NCI-H2227 (cell line): ENCODE measurements around the gene VPS35L.

Experiments
- DNase-seq: peaks from one replicate; lab custom pipeline; 2025; ENCODE audit not compliant: unreplicated experiment; lab: John Stamatoyannopoulos, UW

Gene VPS35L

DNA sequence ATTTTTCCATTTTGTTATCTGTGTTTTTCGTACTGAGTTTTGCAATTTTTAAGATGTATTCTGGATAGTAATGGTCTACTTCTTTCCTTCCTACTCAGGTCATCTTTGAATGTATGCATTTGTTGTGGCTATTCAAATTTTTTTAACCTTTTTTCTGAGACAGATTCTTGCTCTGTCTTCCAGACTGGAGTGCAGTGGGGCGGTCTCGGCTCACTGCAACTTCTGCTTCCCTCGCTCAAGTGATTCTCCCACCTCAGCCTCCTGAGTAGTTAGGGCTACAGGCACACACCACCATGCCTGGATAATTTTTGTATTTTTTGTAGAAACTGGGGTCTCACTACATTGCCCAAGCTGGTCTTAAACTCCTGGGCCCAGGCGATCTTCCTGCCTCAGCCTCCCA lies 33.6 kb downstream of the VPS35L start:
- no peak for DNase-seq

DNA sequence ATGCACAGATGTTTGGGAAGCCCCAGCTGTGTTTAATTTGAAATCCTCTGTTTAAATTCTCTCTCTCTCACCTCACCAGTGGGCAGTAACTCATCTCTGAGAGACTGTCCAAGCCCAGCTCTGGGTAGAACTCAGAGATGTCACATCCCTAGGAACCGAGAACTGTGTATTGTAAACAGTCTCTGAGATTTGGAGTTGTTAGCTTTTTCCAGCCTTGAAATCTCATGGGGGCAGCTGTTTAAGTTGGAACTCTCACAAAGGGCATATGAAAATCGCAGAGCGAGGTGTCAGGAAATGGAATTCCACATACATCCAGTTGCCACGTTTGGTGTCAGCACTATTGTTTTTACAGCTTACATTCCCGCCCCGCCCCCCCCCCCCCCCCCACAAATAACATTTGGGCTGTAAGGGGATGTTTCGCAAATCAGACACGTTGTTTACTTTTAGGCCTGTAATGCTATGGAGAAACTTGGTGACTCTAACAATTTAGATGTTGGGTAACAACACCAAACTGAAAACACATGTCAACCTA lies 34.3 kb downstream of the VPS35L start:
- no peak for DNase-seq

DNA sequence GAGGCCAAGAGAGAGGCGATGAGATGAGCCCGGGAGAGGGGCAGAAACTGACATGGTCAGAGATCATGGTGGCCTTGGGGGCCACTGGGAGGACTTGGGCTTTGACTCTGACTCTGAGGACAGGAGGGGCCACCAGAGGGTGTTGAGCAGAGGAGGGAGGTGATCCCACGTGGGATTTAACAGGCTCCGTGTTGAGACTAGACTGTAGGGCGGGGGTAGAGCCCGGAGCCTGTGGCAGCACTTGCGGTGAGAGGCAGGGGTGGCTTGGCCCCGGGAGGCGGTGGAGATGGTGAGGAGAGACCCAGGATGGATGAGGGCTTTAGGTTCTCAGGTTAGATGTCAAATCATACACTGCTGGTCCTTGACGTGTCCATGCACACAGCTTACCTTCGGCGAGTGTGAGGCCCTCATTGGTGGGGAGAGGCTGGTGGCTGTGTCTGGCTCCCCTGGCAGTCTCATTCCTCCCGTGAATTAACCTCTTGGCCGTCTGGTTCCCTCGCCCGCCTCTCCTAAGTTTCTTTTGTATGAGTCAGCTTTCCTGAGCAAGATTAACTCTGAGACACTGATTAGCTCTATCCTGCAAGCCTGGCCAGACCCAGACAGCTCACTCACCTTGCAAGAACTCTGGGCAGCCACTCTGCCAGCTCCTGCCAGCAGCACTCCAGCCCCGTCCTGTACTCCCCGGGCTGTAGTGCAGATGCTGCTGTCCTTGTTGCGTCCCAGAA lies 39.7 kb downstream of the VPS35L start:
- no peak for DNase-seq

DNA sequence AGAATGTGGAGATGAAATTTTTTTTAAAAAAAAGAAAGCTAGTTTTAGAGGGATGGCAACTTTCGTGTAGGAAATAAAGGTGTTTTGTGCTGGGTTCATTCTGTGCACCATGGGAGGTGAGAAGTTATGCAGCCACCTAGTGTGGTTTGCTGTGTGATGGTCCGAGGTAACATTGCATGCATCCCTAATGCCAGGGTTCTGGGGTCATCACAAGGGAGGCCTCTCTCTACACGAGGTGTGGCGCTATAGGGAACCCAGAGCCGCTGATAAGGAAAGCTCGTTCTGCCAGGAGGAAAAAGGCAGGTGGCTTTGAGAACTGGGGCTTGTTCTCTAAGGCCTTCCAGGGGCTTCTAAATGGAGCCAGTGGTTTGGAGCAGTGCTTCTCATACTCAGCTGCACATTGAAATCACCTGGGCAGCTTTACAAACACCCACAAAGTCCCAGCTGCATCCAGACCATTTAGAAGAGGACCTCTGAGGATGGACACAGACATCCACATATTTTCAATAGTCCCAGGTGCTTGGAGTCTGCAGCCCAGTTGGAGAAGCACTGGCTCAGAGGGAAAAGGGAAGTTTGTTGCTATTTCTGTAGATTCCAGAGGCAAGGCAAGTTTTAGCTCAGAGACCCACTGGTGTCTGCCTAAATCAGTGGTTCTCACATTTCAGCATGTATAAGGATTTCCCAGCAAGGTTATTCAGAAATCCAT lies 43.5 kb downstream of the VPS35L start:
- no peak for DNase-seq

DNA sequence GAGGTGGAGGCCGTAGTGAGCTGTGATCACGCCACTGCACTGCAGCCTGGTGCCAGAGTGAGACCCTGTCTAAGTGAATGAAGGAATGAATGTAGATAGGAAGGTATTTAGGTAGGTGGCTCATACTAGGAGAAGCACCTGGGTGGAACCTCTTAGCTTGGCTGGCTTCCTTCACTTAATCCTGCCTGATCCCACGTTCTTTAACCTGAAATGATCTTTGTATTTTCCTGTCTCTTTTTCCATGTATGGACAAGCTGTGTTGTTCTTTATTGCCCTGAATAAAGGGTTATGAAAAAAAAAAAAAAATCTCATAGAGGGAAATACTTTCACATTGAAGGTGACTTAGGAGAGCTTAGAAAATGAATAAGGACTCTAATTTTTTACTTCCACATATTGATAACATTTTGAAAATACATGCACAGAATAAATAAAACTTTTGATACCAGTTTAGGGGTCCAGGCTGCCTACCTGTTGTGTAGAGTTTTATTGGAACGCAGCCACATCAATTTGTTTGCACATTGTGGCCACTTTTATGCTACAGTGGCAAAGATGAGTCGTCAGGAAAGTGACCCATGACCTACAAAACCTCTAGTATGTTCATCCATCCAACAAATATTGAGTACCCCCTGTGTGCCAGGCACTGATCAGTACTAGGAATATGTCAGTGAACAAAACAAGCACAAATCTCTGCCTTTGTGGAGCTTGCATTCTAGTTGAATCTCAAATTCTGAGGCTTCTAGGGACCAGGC lies 44.6 kb downstream of the VPS35L start:
- DNase-seq, result no peak

DNA sequence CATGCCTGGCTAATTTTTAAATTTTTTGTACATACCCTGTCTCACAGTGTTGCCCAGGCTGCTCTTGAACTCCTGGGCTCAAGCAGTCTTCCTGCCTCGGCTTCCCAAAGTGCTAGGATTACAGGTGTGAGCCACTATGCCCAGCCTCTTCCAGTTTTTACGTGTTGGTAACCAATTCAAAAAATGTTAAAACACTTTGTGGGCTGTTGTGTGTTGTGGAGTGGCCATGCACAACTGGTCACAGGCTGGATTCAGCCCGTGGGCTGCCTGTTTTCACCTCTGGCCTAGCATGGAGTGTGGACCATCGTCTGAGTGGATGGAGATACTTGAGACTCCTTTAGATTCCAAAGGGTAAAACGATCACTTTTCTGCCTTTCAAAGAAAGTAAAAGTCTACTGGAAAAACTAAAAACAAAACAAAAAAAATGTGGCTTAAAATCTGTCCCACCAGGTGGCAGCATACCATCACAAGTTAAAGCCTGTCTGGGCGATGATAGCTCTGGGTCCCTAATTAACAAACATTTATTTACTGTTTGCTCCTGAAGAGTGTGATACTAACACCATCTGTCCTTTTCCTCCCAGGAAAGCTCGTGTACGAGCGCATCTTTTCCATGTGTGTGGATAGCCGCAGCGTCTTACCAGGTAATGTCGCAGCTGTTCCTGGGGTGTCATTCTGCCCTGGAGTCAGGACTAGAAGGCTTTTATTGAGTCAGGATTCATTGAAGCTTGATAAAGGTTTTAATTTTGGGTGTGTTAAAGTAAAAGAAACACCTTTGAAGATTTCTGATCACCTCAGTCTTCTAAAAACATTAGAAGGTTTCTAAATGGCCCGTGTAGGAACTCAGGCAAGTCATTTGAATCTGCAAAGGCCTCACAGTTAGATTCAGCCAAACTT lies 45.8 kb downstream of the VPS35L start:
- DNase-seq, result peak; percentile 58

DNA sequence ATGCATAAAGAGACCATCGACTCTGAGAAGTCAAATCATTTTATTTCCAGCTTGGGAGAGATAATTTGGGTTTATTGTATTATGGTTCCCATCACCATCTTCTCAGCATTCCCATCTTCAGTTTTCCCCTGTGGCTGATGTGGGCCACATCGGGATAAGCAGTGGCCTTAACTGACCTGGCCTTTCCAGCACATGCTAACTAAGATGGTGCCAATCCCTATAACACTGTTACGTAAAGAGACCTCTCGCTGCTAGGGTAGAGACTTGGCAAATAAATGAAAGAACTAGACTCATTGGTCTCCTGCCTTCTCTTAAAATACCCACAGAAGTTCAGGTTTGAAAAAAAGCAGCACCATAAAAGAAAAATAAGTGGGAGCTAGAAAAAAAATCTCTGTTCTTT lies 49.4 kb downstream of the VPS35L start:
- no peak for DNase-seq

DNA sequence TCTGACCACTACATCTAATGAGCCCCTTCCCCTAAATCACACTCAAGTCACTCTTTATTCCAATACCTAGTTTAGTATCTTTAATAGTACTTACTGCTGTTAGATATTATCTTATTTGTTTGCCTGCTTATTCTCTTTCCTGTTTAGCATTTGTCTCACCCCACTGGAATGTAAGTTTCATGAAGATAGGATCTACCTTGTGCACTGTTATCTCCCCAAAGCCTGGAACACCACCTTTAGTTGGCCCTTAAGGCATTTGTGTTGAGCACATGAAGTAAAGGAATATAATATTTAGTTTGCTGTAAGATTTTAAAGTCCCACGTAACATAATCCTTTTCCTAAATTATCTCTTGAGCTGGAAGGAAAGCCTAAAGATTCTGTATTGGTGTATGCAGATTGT lies 50.2 kb downstream of the VPS35L start:
- DNase-seq, result no peak

DNA sequence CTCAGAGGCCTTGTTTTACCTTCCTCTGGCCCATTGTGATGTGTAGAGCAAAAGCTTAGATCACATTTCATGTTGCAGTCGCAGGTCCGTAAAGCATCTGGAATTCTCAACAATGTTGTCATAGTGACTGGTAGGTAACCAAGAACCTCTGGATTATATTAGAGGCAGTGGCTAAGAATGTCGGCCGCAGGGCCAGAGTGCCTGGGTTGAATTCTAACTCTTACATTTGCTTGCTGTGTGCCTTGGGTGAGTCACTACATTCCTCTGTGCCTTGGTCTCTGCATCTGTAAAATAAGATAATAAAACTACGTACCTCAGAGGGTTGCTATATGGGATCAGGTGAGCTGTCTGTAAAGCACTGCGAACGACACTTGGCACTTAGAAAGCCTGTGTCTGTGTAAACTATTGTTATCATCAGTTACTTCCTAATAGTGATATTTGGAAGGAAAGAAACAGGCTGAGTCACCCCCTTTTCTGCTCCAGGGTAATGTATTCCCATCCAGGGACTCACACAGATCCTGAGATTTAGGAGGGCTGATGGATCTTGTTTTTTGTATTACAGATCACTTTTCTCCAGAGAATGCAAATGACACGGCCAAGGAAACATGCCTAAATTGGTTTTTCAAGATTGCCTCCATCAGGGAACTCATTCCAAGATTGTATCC lies 52.2 kb downstream of the VPS35L start:
- DNase-seq, result no peak

DNA sequence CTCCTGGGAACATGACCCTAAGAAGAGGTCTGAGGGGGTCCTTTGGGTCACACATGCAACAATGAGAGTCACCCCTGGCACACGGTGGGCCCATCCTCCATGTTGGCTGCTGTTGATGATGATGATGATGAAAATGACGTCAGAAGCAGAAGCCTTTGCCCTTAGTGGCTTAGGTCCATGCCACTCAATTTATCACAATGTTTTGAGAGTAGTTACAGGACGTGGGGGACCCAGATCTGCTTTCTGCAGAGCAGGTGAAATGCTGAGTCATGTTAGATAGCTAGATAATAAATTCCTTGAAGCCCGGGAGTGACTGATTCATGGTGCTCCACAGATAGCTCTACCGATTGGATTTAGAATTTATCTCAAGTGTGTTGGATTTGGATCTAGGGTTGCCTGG lies 53.9 kb downstream of the VPS35L start:
- no peak for DNase-seq

DNA sequence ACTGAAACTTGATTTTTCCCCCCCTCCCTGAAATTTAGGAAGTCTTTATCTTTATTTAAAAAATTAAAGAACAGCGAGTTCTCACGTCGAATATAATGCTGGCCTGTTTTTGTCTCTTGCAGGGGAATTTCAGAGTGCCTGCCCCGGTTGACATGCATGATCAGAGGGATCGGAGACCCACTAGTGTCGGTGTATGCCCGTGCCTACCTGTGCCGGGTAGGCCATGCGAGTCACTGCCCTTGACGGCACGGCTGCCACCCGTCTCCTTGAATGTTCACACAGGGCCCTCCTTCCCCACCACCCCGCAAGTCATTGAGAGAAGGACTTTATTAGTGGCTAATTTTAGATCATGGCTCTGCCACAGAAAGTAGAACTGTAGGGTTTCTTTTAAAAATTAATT lies 54.7 kb downstream of the VPS35L start:
- DNase-seq, result no peak

DNA sequence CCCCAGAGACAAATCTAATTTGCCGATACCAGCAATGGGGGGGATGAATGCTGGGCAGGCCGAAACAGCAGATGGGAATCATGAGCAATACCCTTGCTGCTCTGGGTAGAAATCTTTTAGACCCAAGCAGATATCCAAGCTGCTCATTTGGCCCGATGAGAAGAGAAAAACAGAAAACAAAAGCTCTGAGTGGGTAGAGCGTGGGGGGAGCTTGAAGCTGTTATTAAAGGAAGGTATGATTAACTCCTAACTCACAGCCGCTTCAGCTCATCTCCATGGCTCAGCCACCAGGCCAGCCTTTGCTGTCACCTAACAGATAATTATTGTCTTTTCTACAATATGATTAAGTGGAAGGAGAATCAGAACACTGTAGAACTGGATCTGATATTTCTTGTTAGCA lies 58.3 kb downstream of the VPS35L start:
- DNase-seq, result peak; percentile 21

DNA sequence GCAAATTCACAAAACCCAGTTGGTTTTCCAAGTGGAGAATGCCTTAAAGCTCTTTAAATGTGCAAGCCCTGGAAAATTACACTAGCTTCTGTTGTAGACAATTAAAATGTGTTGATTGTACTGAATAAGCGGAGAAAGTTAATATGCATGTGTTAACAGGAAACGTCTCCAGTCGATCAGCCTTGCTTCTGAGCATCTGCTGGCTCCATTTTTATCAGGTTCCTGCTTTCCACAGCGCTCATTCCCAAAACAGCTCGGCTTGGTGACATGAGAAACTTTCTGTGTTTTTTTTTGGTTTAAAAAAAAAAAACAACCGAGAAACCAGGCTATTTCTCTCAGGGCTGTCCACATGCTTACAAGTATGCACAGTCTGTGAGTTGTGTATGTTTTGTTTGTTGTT lies 60.7 kb downstream of the VPS35L start:
- no peak for DNase-seq

DNA sequence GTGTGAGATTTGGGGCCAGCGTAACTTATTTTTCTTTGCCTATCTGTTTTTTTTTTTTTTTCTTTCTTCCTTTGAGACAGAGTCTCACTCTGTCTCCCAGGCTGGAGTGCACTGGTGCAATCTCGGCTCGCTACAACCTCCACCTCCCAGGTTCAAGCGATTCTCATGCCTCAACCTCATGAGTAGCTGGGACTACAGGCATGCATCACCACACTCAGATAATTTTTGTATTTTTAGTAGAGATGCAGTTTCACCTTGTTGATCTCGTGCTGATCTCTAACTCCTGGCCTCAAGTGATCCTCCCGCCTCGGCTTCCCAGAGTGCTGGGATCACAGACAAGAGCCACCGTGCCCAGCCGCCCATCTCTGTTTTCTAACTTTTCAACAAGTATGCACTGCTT lies 63.4 kb downstream of the VPS35L start:
- no peak for DNase-seq

DNA sequence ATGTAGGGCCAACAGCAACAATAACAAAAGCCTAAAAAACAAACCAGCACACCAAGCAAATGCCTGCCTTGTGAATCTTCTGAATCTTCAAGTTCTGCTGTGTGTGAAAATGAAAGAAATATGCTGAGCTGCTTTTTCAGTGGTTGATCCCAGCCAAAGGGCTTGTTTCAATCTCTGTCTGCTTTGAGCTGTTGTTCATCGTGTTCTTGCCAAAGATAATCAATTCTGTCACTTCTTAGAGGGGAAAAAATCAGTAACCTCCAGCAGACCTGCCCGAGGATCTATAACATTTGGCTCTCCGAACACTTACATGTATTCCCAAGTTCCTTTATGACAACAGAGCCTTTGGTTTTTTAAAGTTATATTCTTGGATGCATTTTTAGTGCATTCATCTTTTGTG lies 65.9 kb downstream of the VPS35L start:
- DNase-seq, result no peak

DNA sequence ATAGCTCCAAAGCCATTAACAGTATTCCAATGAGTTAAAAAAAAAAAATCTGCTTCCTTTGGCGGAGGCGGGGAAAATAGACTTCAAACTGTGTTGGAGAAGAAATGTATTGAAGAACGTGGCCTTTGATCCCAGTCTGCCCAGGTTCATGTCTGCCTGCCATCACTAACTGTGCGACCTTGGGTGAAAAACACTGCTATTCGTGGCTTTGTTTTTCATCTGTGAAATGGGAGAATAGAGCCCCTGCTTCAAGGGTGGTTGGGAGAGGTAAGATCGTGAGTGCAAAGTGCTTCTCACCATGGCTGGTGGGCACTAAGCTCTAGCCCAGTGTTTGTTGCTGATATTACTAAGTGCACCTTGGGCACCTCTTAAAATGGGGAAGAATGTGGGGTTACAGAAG lies 69.5 kb downstream of the VPS35L start:
- DNase-seq, result no peak

DNA sequence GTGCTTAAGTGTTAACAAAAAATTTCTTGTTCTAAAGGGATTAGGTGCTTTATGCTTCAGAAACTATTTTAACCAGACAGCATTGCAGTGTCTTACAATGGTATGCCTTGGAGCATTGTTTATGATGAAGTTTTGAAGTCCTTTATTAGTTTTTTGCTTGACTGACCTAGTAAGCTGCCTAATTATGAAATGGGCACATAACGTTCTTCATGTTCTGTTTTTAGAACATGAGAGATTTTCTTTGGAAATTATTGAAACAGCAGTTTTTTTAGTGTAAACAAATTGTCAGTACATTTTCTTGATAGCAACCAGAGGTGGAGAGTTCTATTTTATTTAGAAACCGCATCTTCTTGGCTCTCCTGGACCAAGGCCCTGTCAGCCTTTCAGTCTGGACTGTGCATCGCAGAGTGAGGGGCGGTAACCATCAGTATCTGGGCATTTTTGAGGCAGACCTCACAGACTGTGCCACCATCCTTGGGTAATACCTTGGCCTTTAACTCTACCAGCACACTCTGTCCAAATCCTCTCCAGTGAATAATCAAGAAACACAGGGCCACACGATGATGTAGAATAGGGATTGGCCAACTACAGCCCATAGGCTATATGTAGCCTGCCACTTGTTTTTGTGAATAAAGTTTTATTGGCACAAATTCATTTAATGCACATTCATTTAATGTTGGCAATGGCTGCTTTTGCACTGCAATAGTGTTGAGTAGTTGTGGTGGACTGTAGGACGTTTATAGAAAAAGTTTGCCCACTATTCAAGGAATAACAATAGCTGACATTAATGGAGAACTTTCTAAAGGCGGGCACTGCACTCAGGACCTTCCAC lies 81.1 kb downstream of the VPS35L start:
- DNase-seq, result no peak

DNA sequence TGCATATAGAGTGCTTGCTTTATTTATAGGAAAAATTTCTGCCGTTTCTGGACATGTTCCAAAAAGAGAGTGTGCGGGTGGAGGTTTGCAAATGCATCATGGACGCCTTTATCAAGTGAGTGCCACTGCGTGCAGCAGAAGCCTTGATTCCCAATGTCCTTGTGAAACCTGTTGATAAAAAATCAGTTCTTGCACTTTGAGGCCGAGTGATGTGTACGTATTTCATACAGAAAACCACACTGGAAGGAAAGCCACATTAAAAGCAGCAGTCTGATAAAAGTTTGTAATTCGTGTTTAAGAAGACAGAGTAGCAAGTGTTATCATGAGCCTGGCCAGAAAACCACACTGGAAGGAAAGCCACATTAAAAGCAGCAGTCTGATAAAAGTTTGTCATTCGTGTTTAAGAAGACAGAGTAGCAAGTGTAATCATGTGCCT lies 84.5 kb downstream of the VPS35L start:
- no peak for DNase-seq

DNA sequence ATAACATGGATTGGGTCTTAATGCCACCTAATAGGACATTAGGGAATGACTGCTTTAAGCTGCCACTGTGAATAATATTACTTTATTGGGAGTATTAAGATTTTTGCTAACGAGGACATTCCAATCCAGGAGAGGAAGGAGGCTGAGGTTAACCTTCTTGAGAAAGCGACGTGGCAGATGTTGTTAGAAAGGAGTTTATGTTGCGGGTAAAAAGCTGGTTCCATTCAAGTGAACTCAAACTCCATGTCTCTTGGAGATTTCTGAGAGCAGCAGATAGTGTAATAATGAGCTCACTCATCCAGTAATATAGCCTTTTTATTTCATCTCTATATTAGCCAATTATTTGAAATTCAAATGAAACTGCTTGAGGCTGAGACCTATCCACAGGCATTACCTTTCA lies 87.0 kb downstream of the VPS35L start:
- DNase-seq, result no peak
